Liver (tissue), 9 donors: ENCODE data around the gene CD63. TPM values are rescaled to one million over a fixed set of nuclear protein-coding genes. Genes with fewer than 3 reads are reported as not detected.

ENCODE experiments used
- DNase-seq: peaks from one replicate; pipeline ENCODE4 v3.0.0-alpha.2; 2017; ENCODE audit warnings: low spot score
- H3K27ac ChIP-seq, 2 donors: one replicate each; pipeline ENCODE4 v1.7.0; 2013; ENCODE audit warnings: inconsistent platforms in 2 of 2, low read length in 2 of 2, control low read depth in 1 of 2, low read depth in 1 of 2, mild to moderate bottlenecking in 1 of 2
- H3K27me3 ChIP-seq, 4 donors: one replicate each; pipeline versions ENCODE4 v1.6.1 to v1.7.0; 2013; ENCODE audit warnings: low read length in 3 of 4, inconsistent platforms in 1 of 4, mild to moderate bottlenecking in 1 of 4, moderate library complexity in 1 of 4; ENCODE audit not compliant: control insufficient read depth in 4 of 4, insufficient read depth in 4 of 4
- H3K36me3 ChIP-seq, 4 donors: one replicate each; pipeline versions ENCODE4 v1.6.1 to v1.7.0; 2013; ENCODE audit warnings: low read length in 3 of 4, mild to moderate bottlenecking in 3 of 4, low read depth in 1 of 4, moderate library complexity in 1 of 4; ENCODE audit not compliant: control insufficient read depth in 4 of 4, insufficient read depth in 3 of 4
- H3K4me1 ChIP-seq, 4 donors: one replicate each; pipeline versions ENCODE4 v1.6.1 to v1.7.0; 2013; ENCODE audit warnings: low read length in 3 of 4, mild to moderate bottlenecking in 3 of 4, moderate library complexity in 1 of 4; ENCODE audit not compliant: control insufficient read depth in 4 of 4, insufficient read depth in 4 of 4
- H3K4me3 ChIP-seq, 3 donors: one replicate each; pipeline versions ENCODE4 v1.6.1 to v1.7.0; 2013; ENCODE audit warnings: low read length in 3 of 3, control low read depth in 1 of 3, low read depth in 1 of 3, mild to moderate bottlenecking in 1 of 3
- H3K9ac ChIP-seq, 2 donors: one replicate each; pipeline ENCODE4 v1.7.0; 2013; ENCODE audit warnings: low read length in 2 of 2, mild to moderate bottlenecking in 2 of 2, moderate library complexity in 2 of 2, control low read depth in 1 of 2, low read depth in 1 of 2
- H3K9me3 ChIP-seq, 4 donors: one replicate each; pipeline versions ENCODE4 v1.6.1 to v1.7.0; 2013; ENCODE audit warnings: low read length in 3 of 4; ENCODE audit not compliant: control insufficient read depth in 4 of 4
- ATF3 ChIP-seq: IDR thresholded peaks from 2 replicates; pipeline ENCODE4 v1.6.1; 2016; ENCODE audit warnings: antibody characterized with exemption
- CTCF ChIP-seq: fragments of 150-350 bp; IDR thresholded peaks from 2 replicates; pipeline ENCODE4 v1.5.1; 2017; ENCODE audit warnings: improper control_type of control experiment, low read depth, low read length; ENCODE audit not compliant: missing input control
- EGR1 ChIP-seq, 2 donors: IDR thresholded peaks; 2 replicates each; pipeline ENCODE4 v1.6.1; 2016 to 2018; ENCODE audit warnings: antibody characterized with exemption in 2 of 2, low read depth in 2 of 2
- FOXA2 ChIP-seq: IDR thresholded peaks from 2 replicates; pipeline ENCODE4 v1.6.1; 2016; ENCODE audit warnings: antibody characterized with exemption
- JUND ChIP-seq, 2 donors: IDR thresholded peaks; 2 replicates each; pipeline ENCODE4 v1.6.1; 2016; ENCODE audit warnings: antibody characterized with exemption in 2 of 2
- MAX ChIP-seq: IDR thresholded peaks from 2 replicates; pipeline ENCODE4 v1.6.1; 2016; ENCODE audit warnings: antibody characterized with exemption
- RAD21 ChIP-seq, 2 donors: IDR thresholded peaks; 2 replicates each; pipeline ENCODE4 v1.6.1; 2016; ENCODE audit warnings: antibody characterized with exemption in 2 of 2, mild to moderate bottlenecking in 2 of 2
- REST ChIP-seq: IDR thresholded peaks from 2 replicates; pipeline ENCODE4 v1.6.1; 2016; ENCODE audit warnings: antibody characterized with exemption, mild to moderate bottlenecking
- RXRA ChIP-seq, 2 donors: IDR thresholded peaks; 2 replicates each; pipeline ENCODE4 v1.6.1; 2017 to 2018; ENCODE audit warnings: antibody characterized with exemption in 2 of 2, mild to moderate bottlenecking in 1 of 2
- SP1 ChIP-seq: IDR thresholded peaks from 2 replicates; pipeline ENCODE4 v1.6.1; 2018; ENCODE audit warnings: antibody characterized with exemption, mild to moderate bottlenecking
- TAF1 ChIP-seq: conservative IDR thresholded peaks from 2 replicates; pipeline ENCODE4 v1.6.1; 2016; ENCODE audit warnings: antibody characterized with exemption, mild to moderate bottlenecking
- YY1 ChIP-seq: IDR thresholded peaks from 2 replicates; pipeline ENCODE4 v1.6.1; 2016; ENCODE audit warnings: antibody characterized with exemption, mild to moderate bottlenecking
- ZBTB33 ChIP-seq: IDR thresholded peaks from 2 replicates; pipeline ENCODE4 v1.6.1; 2016; ENCODE audit warnings: antibody characterized with exemption
- WGBS: extraction: QIAGEN DNeasy Blood & Tissue Kit; methylation state at CpG from one replicate; pipeline ENCODE4 v1.1.7; 2013; 5-methylcytosine and 5-hydroxymethylcytosine counted together
- polyA plus RNA-seq, 2 donors: library from polyadenylated mRNA; stranded (reverse) in 1 of 2; unstranded in 1 of 2; fragments of 200-250 nt in 1 of 2; fragments of >200 nt in 1 of 2; fragmentation: Nextera tagmentation in 1 of 2; extraction: Ambion mirVana in 1 of 2; gene quantifications; one replicate each; pipeline versions ENCODE4 v1.2.1 to v1.2.3, GENCODE V29; 2013 to 2015
- total RNA-seq, 2 donors: library from RNA; depleted of rRNA; stranded (reverse); fragments of >200 nt; gene quantifications; one replicate each; pipeline ENCODE4 v1.2.3, GENCODE V29; 2014
- donor health status: healthy.
- donor health status: healthy.
- donor health status: healthy.
- donor health status: healthy.
- donor health status: healthy.

CD63 gene
- total and polyA plus RNA-seq, 4 donors: 185 to 373 (median 338) TPM

GRCh38 chr12:55733021-55733555, 4.3 kb upstream of the CD63 start:
- H3K4me1 ChIP-seq: peaks cover 2 to 21% (median 11%) of the 10 kb centered on the region in 4 donors
- H3K27ac ChIP-seq: no peak overlapping the region
- no peak overlapping the region for H3K9ac ChIP-seq
- WGBS: 92% methylated on average over 14 of the region's 14 CpGs
- no peak overlapping the region for H3K4me3 ChIP-seq
- H3K36me3 ChIP-seq: no peaks in the 10 kb centered on the region
- H3K9me3 ChIP-seq: no peaks in the 10 kb centered on the region
- H3K27me3 ChIP-seq: no peaks in the 10 kb centered on the region
- TF ChIP-seq JUND (IDR thresholded peaks at IDR 0.05): no peak
- no peak for DNase-seq

GRCh38 chr12:55732288-55732687, 3.5 kb upstream of the CD63 start:
- Histone ChIP-seq H3K27ac (no peak overlapping the region), H3K4me3 (no peak overlapping the region), H3K4me1 (peaks cover 2 to 22% (median 12%) of the 10 kb centered on the region in 4 donors), H3K36me3 (no peaks in the 10 kb centered on the region), H3K9ac (no peak overlapping the region), H3K9me3 (no peaks in the 10 kb centered on the region), H3K27me3 (no peaks in the 10 kb centered on the region)
- TF ChIP-seq TAF1 (no peak), RXRA (IDR thresholded peaks at IDR 0.05) (no peak), MAX (no peak), RAD21 (IDR thresholded peaks at IDR 0.05) (no peak), CTCF (no peak), YY1 (no peak), REST (no peak), ZBTB33 (no peak), SP1 (no peak), ATF3 (no peak), EGR1 (IDR thresholded peaks at IDR 0.05; ENCODE audit: low read depth in 2 of 2) (no peak), FOXA2 (no peak)
- DNase-seq: no peak
- 87% methylated on average over 4 of the region's 4 CpGs for WGBS
